Renal pelvis (tissue), 4 donors: Measurements from ENCODE around the gene CYTIP. TPM values are rescaled to one million over a fixed set of nuclear protein-coding genes. Genes with fewer than 3 reads are reported as not detected.
A peak's percentile ranks its signal among the peaks of the same experiment; 100 is the strongest.

Experiments used
- DNase-seq: peaks from one replicate; pipeline ENCODE4 v3.0.0-alpha.2; 2013
- polyA plus RNA-seq, 3 donors: library from polyadenylated mRNA; unstranded; fragments of 120-200 nt; gene quantifications; one replicate each; pipeline ENCODE4 v1.2.1, GENCODE V29; 2013; ENCODE audit not compliant: insufficient read length in 3 of 3

Gene CYTIP
- polyA plus RNA-seq, 3 donors = 1.2 to 1.7 (median 1.6) TPM

DNA sequence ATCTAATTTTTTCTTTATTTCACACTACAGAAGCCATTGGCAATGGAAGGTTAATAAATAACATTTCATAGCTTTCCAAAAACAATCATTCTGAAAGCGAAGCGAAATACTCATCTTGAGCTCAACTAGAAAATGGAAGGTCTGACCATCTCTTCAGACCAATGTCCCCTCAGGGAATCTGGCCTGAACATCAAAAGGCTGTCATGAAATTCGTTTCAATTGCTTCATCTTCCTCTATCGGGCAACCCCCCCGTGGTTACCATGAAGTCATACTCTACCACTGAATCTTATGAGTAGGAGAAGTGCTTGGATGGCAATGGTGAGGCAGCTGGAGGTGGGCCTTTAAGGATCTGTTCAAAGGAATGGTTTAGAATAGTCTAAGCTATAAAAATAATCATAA is 22.9 kb upstream of the CYTIP start:
- no peak for DNase-seq

DNA sequence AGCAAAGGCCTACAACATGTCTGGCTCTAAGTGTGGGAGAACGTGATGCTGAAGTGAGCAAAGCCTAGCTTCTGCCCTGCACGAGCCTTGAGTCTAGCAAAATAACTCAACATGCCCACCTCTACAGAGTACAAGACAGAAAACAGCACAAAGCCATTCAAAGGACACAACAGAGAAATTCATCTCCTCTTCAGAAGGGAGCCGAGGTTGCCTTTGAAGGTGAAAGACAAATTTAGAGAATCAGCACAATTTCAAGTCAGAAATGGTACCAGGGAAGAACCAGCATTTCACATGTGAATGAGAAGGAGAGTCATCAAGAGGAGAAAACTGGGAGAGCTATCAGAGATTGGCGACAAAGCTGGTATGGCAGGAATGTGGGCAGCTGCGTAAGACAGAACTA is 21.7 kb upstream of the CYTIP start:
- no peak for DNase-seq

DNA sequence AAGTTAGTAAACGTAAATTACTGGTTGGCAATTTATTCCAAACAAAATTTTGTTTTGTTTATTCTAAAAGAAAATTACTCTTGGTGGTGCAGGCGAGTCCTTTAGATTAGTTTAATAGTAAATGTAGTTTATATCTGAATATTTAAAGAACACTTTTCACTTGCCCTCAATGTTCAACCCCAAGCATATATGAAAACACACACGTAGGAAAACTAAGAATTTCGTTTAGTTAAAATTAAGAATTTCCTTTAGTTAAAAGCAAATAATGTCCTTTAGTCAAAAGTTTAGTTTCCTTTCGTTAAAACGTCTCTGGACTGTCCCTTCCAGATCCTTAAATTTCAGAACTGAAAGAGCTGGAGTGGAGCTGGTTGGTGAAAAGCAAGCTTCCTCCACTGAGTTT is 19.1 kb upstream of the CYTIP start:
- DNase-seq = no peak

DNA sequence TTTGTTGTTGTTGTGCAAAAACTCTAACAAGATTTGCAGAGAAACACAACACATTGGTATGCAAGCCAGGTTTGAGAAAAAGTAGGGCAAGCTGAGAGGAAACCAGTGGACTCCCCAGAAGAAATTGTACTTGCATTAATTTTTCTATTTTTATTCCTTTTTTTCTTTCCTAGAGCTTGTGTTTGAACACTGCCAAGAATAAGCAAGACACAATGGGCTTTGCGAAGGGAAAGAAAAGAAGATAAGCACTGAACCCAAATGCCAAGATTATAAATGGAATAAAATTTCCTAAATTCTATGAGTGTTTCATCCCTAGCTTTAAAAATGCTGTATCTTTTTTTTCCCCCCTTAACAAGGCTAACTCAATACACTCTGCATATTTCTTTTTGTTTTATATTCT is 17.0 kb upstream of the CYTIP start:
- no peak for DNase-seq

DNA sequence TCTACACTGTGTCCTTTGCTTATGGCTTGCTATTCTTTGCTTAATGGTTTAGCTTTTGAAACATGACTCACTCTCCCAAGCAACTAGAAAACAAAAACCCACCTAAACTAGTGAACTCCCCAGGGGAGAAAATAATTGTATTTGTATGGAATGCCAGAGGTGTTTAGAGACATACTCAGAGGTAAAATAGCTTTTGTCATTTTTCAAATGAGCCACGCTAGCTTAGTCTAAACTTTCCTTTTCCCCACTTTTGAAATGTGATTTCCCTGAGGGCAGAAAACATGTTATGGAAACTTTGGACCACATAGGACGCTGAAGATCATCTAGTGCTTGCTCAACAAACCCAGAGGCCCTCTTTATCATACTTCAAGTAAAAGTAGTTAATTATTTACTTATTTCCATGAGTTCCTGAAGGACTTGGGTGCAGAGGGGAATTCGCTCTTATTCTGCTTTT is 16.5 kb upstream of the CYTIP start:
- peak; percentile 14 for DNase-seq

DNA sequence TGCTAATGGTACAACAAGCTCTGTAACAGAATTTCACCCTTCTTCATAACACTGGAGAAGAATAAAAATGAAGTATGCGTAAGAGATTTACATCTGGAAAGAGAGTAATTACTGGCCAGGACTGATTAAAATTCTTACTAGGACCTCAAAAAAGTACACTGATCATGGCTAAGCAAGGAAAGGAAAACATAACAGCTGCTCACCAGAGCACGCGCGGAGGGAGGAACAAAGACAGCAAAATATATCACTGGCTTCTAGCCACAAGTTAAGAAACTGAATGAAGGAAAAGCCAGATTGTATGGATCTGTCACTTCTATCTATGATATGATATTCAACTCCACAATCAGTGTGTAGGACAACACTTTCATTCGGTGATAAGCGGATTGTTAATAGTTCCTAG is 15.6 kb upstream of the CYTIP start:
- peak; percentile 22 for DNase-seq

DNA sequence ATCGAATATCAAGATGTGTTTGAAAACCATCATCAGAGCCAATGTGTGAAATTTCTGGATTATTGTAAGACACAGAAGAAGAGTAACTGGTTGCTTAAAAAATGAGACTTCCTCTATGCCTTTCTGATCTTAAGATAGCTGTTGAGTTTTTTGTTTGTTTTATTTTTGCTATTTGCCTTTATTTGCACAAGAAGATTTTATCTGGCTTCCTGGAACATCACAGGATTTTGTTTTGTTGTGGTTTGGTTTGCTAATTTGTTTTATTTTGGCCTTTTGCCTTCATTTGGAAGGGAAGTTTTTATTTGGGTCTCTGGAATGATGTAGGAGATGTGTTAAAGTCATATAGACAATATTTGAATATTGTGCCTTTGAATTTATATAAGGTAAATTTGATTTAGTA is 3.9 kb upstream of the CYTIP start:
- no peak for DNase-seq

DNA sequence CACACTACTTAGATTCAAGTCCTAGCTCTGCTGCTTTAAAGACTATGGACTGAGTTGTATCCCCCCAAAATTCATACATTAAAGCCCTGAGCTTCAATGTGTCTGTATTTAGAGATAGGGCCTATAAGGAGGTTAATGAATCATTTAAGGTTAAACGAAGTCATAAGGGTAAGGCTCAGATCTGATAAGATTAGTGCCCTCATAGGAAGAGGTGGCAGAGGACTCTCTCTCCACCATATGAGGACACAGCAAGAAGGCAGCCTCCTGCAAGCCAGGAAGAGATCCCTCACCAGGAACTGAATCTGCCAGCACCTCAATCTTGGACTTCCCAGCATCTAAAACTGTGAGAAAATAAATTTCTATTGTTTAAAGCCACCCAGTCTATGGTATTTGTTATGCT is 3.1 kb upstream of the CYTIP start:
- DNase-seq = no peak

DNA sequence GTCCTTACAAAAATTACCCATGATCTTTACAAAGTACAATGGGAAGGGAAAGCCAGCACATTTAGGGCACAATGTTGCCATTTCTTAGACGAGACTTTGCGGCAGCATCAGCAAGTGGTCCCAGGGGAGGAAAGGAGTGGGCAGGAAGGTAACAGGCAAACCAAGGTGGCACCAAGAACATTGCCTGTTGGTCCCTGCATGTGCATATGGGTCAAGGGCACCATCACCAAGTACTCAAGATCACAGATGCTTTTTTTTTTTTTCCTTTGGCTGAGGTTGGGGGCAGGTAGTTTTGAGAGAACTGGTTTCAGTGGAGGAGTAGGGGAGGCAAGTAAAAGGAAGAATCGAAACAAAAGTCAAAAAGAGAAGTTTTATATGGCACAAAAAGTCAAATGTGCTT is 752 bp upstream of the CYTIP start:
- no peak for DNase-seq

DNA sequence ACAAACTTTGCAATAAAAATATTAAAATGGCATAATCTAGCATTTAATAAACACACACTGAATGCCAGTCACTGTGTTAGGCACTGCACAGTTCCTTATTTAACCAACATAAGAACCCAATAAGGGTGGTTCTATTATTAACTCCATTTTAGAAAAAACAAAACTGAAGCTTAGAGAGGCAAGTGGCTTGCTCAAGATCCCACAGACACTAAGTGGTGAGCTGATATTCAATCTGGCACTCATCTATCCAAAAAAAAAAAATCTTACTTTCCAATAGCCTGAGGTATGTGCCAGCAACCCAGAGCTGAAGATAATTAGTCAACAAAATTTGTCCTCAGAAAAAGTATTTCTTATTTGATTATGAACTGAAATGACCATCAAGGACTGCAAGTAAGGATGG is 799 bp downstream of the CYTIP start:
- no peak for DNase-seq

DNA sequence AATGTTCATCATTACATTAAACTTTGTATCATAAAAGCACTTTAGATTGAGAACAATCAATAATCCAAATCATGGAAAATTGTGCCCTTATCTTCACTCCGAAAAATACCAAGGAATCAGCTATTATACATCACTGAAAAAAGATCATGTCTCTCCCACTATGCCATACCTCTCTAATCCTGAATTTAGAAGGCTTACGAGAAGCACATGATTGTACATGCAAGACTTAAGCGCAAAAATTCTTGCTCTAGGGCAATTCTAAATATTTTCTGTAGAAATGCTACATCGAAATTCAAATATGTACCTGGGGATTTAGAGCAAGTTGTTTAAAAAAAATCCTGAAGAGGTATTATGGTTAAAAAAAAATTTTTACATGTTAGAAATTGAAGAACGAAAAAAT is 1.3 kb downstream of the CYTIP start:
- no peak for DNase-seq

DNA sequence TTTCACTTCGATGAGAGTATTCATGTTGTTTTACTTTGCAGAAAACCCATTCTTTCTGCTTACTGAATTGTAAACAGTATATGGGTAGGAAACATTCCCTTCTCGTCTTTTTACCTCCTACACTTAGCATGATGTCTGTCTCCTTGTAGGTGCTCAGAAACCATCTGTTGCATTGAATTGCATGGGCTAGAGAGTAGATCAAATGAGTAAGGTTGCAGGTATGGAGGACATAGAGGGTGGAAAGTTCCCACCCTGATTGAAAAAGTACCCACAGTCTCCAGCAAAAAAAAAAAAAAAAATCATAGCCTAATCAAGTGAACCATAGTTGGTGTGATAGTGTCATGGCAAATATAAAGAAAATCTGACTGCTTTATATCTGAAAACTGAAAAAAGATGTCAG is 1.7 kb downstream of the CYTIP start:
- DNase-seq = no peak

DNA sequence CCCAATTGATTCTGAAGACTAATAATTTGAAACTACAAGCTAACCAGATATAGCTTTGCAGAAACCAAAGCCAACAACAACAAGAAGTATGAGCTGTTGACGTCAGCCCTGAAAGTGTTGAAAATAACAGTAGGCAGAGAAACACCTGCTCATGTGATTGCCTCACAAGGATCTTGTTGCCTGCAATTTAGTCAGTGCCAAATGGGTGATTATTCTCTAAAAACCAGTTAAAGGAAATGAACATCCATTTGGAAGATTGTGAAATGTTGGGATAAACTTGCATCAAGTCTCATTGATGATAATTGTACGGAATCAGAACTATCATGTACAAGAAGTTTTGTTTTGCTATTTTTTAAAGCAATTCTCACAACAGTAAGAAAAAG is 2.8 kb downstream of the CYTIP start:
- DNase-seq = no peak

DNA sequence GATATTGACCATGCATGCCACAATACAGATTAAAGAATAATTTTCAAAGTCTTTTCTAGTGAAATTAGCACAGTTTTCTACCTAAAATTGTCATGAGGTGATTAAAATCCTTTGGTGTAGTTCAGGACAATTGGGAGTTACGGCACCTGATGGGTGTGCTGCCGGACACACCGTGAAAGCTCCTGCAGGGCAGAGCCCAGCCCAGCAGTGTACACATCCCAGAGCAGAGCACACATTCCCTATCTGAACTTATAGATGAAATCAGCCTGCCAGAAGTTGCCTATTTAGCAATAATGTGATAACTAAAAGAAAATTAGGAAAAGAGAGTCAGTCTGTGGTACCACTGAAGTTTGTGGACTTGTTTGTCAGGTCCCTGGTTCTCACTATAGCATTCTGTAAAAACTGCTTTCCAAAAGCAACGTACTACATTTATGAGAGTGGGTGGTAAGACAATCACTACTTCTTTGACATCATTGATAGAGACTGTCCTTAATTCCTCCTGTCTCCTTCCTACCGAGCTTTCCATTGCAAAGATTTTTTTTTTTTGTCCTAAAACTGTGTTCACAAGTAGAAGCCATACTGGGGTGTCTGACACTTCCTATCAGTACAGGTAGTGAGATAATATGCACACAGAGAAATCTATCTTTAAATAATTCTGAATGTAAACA is 3.4 kb downstream of the CYTIP start:
- DNase-seq = no peak

DNA sequence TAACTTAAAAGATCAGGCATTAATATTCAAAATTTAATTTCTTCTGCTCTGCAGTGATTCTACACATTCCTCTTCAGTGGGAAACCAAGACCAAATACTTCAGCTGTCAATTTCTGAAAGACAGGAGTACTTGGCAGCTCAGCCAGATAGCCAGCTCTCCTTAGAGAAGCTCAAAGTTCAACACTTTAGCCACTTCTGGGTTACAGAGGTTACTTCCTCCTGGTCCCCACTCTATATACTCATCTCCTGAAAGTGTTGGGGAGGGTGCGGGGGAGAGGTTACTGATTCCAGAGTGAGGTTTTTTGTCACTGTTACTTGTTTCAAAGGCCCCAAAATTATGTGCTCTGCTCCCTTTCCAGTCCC is 4.1 kb downstream of the CYTIP start:
- no peak for DNase-seq

DNA sequence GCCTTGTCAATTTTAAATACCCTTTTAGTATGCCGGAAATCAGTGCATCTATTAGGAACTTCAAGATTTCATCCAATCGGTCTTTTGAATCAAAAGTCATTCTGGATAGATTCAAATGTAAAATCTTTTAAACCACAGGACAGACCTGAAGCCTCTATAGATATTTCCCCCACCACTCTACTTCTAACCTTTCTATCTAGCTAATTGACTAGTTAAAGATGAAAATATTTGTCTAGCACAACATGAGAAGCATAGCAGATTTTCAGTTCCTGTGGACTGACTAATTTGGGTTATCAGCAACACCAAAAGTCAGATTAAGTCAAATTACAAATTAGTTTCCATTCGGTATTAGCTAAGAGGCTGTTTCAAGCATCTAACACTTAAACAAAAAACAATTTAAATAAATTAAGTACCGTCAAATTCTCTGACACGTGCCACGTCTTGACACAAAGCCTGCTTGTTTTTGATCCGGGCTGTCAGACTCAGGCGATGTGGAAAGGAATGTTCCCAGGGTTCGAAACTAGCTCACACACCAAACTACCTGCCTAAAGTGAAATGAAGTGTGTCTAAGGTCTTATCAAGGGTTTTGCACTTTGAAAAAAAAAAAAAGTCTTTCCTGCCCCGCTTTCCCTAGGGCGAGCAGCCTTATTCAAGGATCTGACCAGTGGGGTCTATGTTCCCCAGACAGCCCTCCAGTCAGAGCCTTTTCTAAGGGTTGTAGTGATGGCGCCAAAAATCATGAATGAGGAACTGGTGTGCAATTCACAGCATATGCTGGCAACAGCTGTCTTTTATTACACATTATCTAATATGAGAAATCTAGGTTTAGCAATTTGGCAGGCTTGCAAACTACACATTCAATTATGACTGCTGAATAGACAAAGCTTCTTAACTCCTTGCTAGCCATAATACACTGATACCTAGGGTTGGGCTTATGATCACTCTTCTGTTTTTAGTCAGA is 4.7 kb downstream of the CYTIP start:
- peak; percentile 29 for DNase-seq

DNA sequence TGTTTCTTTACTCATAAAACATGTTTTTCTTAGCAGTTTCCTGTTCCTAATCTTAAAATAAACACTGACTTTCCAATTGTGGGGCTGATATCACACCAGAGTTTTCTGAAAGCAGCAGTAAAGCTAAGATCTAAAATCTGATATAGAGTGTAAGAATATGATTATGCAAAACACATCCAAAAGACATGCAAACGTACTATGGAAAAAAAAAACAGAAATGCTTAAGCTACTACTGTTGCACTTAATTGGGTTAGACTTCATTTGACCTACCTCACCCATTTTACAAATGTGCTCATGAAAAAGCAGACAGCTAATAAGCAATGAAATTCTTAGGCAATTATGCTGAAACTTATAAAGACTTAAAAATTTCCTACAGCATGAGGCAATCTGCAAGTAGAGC is 10.5 kb downstream of the CYTIP start:
- no peak for DNase-seq

DNA sequence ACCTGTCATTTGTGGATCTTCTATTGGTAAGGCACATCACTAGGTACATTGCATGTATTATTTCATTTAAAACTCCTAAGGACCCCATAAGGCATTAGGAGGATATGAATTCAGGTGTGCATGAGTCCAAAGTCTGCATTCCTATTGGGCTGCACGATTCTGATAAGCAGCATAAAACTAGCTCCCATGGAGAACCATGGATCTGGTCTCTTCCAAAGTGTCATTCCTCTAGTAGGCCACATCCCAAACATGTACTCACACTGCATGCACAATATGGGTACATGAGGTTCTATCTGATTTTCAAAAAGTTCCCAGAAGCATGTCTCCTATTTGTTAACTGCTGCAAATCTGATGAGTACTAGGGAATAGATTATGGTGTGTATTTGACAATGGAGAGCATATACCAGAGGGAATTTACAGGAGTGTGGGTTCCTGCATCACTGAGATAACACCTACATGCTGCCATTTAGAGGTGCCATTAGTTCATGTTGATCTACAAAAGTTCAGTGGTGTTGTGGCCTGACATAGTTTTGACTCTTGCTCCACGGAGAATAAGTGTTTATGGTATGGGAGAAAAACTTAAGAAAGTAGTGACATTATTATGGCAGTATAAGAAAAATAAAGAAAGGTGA is 11.3 kb downstream of the CYTIP start:
- DNase-seq = no peak

DNA sequence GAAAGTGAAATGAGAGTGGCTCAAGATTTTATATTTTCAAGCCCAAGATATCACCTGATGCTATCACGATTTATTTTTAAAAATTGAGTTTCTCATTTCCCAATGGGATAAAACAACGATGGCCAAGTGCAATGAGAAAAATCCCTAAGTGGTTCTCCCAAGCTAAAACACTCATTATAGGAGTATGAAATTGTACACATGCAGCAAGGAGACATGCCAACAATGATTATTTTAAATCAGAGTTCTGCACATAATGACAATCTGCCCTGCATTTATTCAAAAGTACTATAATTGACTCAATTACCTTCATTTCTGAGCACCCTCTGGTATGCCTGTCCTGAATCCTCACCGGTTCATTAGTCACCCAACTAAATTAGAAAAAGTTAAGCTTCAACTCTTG is 12.7 kb downstream of the CYTIP start:
- no peak for DNase-seq

DNA sequence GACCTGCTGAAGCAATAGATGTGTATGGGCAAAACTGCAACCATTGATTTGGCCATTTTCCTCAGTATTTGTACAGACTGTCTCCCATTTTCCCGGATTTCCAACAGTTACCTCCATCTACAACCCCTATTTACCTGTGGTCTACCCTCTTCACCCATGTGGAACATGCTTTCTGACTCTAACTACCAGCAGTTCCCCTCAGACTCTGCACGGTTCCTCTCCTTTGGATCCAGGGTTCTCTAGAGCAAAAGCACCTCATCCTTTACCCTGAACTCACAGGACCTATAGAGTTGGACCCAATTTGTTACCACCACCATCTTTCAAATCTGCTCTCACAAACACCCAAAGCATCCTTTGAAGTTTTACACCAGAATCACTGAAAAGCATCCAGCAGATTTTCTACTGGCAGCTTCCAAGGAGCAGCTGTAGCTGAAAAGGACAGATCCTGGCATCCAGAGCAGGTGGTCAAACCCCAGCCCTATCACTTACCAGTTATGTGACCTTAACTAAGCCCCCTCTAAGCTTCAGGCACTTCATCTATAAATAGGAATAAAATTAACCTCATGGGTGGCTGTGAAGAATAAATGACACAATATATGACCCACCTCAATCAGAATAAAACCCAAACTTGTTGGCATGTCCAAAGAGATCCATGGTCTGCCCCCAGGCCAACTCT is 15.3 kb downstream of the CYTIP start:
- no peak for DNase-seq

DNA sequence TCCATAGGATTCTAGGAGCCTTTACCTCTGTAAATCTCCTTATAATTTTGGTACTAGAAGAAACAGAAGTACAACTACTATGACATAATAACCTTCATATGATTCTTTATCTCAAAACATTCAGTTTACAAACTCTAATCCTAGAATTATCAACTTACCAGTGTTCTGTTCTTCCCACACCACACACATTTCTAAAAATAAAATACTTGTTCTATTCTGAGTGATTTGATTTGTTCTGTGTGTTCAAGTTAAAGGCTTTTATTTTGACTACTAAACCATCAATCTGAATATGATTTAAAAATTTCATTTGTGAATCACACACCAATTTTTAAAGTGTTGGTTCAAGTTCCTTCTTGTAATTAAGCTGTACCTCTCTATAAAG is 16.0 kb downstream of the CYTIP start:
- no peak for DNase-seq
